Upper lobe of left lung (tissue), 6 donors: Measurements from ENCODE around the gene STK11IP. TPM values are rescaled to one million over a fixed set of nuclear protein-coding genes. Genes with fewer than 3 reads are reported as not detected.
A peak's percentile ranks its signal among the peaks of the same experiment; 100 is the strongest.

Source experiments
- ATAC-seq, 2 donors: fragments of 200-7000 bp; cut with Tn5 transposase; one replicate each; pipeline ENCODE4 v1.9.1; 2022; ENCODE audit warnings: mild to moderate bottlenecking in 2 of 2, moderate library complexity in 2 of 2; ENCODE audit not compliant: low FRiP score in 2 of 2
- DNase-seq, 2 donors: peaks; one replicate each; pipeline ENCODE4 v3.0.0-alpha.2; 2019 to 2020
- H3K27ac ChIP-seq, 4 donors: fragments of 200-600 bp; sonication (generic); one replicate each; pipeline ENCODE4 v1.5.1; 2016 to 2019
- H3K27me3 ChIP-seq, 4 donors: fragments of 200-600 bp; sonication (generic); one replicate each; pipeline ENCODE4 v1.5.1; 2017 to 2019
- H3K36me3 ChIP-seq, 4 donors: fragments of 200-600 bp; sonication (generic); one replicate each; pipeline ENCODE4 v1.5.1; 2016 to 2019
- H3K4me1 ChIP-seq, 4 donors: fragments of 200-600 bp; sonication (generic); one replicate each; pipeline ENCODE4 v1.5.1; 2018 to 2019
- H3K4me3 ChIP-seq, 4 donors: fragments of 200-600 bp; sonication (generic); one replicate each; pipeline ENCODE4 v1.5.1; 2017 to 2019; ENCODE audit warnings: mild to moderate bottlenecking in 2 of 4, moderate library complexity in 1 of 4
- H3K9me3 ChIP-seq, 4 donors: fragments of 200-600 bp; sonication (generic); one replicate each; pipeline ENCODE4 v1.5.1; 2018 to 2019
- EP300 ChIP-seq, 4 donors: sonication (generic); formaldehyde crosslinking; IDR thresholded peaks; one replicate each; pipeline ENCODE4 v1.5.1; 2017; ENCODE audit warnings: antibody characterized with exemption in 4 of 4, control low read depth in 2 of 4
- POLR2A ChIP-seq, 4 donors: fragments of 450-650 bp; IDR thresholded peaks; one replicate each; pipeline ENCODE4 v1.5.1; 2016 to 2017; ENCODE audit warnings: antibody characterized with exemption in 4 of 4, mild to moderate bottlenecking in 2 of 4
- POLR2AphosphoS5 ChIP-seq, 2 donors: sonication (generic); formaldehyde crosslinking; IDR thresholded peaks; one replicate each; pipeline ENCODE4 v1.5.1; 2017; ENCODE audit warnings: antibody characterized with exemption in 2 of 2
- WGBS, 2 donors: methylation state at CpG; one replicate each; pipeline ENCODE4 v1.1.5; 2017 to 2018; 5-methylcytosine and 5-hydroxymethylcytosine counted together
- total RNA-seq, 6 donors: library from RNA; depleted of rRNA in 4 of 6; stranded (reverse); fragments of >200 nt in 4 of 6; gene quantifications; one replicate each; pipeline versions ENCODE4 v1.1.0 to v1.2.1, GENCODE V29; 2016 to 2021
- TF ChIP-seq, protein P1 (sequence below), 6 experiments: fragments of 450-650 bp in 4 of 6; fragments of 200-600 bp in 2 of 6; sonication (generic) in 2 of 6; IDR thresholded peaks; one replicate each; pipeline ENCODE4 v1.5.1; 2016 to 2019; ENCODE audit warnings: antibody characterized with exemption in 6 of 6
- donor health status: DM: no; HTN: no; CAD: no; lungs with moderate emphysema.
- donor health status: DM: no; HTN: yes; CAD: no; lungs with severe emphysema.

STK11IP gene
- total RNA-seq, 6 donors from 2014 or later, result 16.0 to 77.5 (median 35.6) TPM

DNA sequence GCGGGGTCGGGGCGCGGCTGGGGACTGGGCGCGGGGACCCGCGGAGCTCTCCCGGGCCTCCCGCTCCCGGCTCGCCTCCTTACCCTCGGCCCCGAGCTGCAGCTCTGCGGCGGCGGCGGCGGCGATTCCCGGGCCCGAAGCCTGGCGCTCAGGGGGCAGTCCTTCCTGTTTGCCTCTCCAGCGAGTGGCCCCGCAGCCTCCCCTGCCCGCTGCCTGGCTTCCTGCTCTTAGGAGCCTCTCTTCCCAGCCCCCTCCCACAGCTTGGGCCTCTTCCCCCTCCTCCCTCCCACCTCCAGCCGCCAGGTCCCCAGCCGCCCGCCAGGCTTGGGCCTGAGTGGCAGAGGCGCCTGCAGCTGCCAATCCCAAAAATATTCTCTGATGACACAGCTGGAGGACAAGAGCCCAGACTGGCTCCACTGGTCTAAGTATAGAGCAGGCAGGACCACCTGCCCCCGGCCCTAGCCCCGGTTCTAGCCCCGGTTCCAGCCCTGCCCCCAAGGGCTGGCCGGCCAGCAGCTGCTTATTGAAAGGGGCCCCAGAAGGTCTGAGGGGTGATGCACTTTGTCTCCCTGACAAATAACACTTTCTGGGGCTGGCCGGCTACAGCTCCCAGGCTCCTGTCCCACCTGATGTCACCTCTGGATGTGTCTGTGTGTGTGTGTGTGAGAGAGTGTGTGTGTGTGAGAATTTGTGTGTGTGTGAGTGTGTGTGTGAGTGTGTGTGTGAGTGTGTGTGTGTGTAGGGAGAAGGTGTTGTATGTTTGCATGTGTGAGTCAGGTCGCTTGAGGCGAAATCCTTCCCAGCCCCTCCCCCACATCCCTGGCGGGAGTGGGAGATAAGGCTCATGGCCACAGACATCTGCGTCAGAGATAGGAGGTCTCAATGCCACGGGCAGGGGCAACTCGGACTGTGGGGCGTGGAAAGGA, 26.1 kb upstream of the STK11IP start, which contains the start of gene OBSL1:
TSS of gene OBSL1 (minus strand) at position 229 of the 926 bp plus-strand sequence. CDS start 307 bp downstream, outside the sequence.
- WGBS, 2 donors, result 15 to 18% methylated on average over 13 to 28 of the region's 42 CpGs
- Histone ChIP-seq H3K4me1 (peaks cover 0 to 24% (median 12%) of the 10 kb centered on the region in 4 donors), H3K27me3 (peaks cover 0 to 4% (median 0%) of the 10 kb centered on the region in 4 donors), H3K36me3 (no peaks in the 10 kb centered on the region), H3K27ac (peak within 1 kb of the TSS; percentile 72 to 86 (median 82)), H3K4me3 (peak within 1 kb of the TSS; percentile 67 to 83 (median 81)), H3K9me3 (no peaks in the 10 kb centered on the region)
- ATAC-seq, result peak; percentile 67 to 72
- DNase-seq, result peak; percentile 71 to 91
- TF ChIP-seq POLR2A (IDR thresholded peaks at IDR 0.05), result peak in 1 of 4 donors; percentile 32
- no peak for TF ChIP-seq POLR2AphosphoS5 (IDR thresholded peaks at IDR 0.05)

DNA sequence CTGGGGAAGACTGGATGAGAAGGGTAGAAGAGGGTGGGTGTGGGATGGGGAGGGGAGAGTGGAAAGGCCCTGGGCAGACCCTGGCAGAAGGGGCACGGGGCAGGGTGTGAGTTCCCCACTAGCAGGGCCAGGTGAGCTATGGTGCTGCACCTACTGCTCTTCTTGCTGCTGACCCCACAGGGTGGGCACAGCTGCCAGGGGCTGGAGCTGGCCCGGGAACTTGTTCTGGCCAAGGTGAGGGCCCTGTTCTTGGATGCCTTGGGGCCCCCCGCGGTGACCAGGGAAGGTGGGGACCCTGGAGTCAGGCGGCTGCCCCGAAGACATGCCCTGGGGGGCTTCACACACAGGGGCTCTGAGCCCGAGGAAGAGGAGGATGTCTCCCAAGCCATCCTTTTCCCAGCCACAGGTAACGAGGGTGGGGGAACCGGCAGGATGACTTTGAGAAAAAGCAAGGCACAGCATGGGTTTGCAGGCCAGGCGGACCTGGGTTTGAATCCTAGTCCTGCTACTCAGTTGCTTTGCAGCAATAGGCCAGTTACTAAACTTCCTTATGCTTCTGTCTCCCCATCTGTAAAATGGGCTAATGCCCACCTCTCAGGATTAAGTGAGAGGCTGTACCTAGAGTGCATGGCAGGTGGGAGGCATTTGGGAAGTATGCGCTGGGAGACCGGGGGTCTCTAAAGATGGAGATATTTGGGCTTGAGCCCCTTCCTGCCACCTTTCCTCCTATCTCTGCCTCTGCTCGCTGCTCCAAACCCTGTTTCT, 25.2 kb upstream of the STK11IP start, which contains the start of gene INHA:
TSS of gene INHA (plus strand) at position 74 of the 765 bp plus-strand sequence. CDS start at position 139, 65 bp downstream.
- 85 to 88% methylated on average over 8 to 13 of the region's 13 CpGs for WGBS, 2 donors
- Histone ChIP-seq H3K27ac (peak within 1 kb of the TSS; percentile 72 to 86 (median 82)), H3K9me3 (no peaks in the 10 kb centered on the region), H3K27me3 (peaks cover 0 to 4% (median 0%) of the 10 kb centered on the region in 4 donors), H3K4me1 (peaks cover 0 to 24% (median 12%) of the 10 kb centered on the region in 4 donors), H3K4me3 (peak within 1 kb of the TSS; percentile 67 to 83 (median 81)), H3K36me3 (no peaks in the 10 kb centered on the region)
- ATAC-seq, result no peak
- TF ChIP-seq EP300 (IDR thresholded peaks at IDR 0.05) (no peak), POLR2AphosphoS5 (IDR thresholded peaks at IDR 0.05) (no peak), POLR2A (IDR thresholded peaks at IDR 0.05) (no peak)
- TF ChIP-seq, protein P1, sequence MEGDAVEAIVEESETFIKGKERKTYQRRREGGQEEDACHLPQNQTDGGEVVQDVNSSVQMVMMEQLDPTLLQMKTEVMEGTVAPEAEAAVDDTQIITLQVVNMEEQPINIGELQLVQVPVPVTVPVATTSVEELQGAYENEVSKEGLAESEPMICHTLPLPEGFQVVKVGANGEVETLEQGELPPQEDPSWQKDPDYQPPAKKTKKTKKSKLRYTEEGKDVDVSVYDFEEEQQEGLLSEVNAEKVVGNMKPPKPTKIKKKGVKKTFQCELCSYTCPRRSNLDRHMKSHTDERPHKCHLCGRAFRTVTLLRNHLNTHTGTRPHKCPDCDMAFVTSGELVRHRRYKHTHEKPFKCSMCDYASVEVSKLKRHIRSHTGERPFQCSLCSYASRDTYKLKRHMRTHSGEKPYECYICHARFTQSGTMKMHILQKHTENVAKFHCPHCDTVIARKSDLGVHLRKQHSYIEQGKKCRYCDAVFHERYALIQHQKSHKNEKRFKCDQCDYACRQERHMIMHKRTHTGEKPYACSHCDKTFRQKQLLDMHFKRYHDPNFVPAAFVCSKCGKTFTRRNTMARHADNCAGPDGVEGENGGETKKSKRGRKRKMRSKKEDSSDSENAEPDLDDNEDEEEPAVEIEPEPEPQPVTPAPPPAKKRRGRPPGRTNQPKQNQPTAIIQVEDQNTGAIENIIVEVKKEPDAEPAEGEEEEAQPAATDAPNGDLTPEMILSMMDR (IDR thresholded peaks at IDR 0.05), result no peak
- peak in 1 of 2 donors; percentile 47 for DNase-seq

DNA sequence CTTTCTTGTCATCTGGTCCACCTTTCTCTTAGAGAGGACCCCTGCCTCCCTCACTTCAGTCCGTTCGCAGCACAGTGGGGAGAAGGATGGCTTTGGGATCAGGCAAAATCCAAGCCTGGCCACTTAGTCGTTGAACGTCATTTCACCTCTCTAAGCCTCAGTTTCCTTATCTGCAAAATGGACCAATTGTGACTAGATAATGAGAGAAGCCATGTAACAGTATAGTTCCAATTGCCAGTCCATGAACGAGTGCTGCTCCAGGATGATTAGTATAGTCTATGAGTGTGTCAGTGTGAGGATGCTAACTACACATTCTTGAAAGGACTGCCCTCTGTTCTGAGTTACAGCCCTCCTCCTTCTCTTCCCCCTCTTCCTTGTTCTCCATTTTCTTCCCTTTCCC, 24.5 kb upstream of the STK11IP start:
- H3K36me3 ChIP-seq, result no peaks in the 10 kb centered on the region

DNA sequence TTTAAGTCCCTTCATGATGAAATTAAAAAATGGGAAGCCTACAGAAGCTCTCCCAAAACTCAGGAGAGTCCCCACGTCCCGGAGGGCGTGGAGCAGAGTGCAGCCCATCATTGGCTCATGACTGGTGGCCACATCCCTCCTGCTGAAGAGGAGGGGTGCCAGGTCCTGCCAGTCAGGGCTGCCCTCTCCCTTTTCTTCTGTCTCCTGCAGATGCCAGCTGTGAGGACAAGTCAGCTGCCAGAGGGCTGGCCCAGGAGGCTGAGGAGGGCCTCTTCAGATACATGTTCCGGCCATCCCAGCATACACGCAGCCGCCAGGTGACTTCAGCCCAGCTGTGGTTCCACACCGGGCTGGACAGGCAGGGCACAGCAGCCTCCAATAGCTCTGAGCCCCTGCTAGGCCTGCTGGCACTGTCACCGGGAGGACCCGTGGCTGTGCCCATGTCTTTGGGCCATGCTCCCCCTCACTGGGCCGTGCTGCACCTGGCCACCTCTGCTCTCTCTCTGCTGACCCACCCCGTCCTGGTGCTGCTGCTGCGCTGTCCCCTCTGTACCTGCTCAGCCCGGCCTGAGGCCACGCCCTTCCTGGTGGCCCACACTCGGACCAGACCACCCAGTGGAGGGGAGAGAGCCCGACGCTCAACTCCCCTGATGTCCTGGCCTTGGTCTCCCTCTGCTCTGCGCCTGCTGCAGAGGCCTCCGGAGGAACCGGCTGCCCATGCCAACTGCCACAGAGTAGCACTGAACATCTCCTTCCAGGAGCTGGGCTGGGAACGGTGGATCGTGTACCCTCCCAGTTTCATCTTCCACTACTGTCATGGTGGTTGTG, 23.0 kb upstream of the STK11IP start:
- ATAC-seq (no peak), DNase-seq (peak in 1 of 2 donors; percentile 63)
- Histone ChIP-seq H3K9me3 (no peaks in the 10 kb centered on the region), H3K36me3 (no peaks in the 10 kb centered on the region), H3K4me3 (no peak overlapping the region), H3K27ac (no peak overlapping the region), H3K27me3 (peaks cover 0 to 4% (median 0%) of the 10 kb centered on the region in 4 donors), H3K4me1 (peaks cover 0 to 28% (median 11%) of the 10 kb centered on the region in 4 donors)
- WGBS, 2 donors, result 73 to 84% methylated on average over 3 to 20 of the region's 22 CpGs
- TF ChIP-seq EP300 (IDR thresholded peaks at IDR 0.05), result no peak
- TF ChIP-seq POLR2AphosphoS5 (IDR thresholded peaks at IDR 0.05), result no peak

More for the DNA sequence above, 24.5 kb upstream of the STK11IP start:
- no peak overlapping the region for H3K4me3 ChIP-seq
- DNase-seq (no peak), ATAC-seq (no peak)
- peaks cover 0 to 24% (median 12%) of the 10 kb centered on the region in 4 donors for H3K4me1 ChIP-seq
- no peak overlapping the region for H3K27ac ChIP-seq
- H3K27me3 ChIP-seq, result peaks cover 0 to 4% (median 0%) of the 10 kb centered on the region in 4 donors
- TF ChIP-seq, protein P1 (IDR thresholded peaks at IDR 0.05), result no peak
- TF ChIP-seq EP300 (IDR thresholded peaks at IDR 0.05) (no peak), POLR2AphosphoS5 (IDR thresholded peaks at IDR 0.05) (no peak), POLR2A (IDR thresholded peaks at IDR 0.05) (no peak)
- H3K9me3 ChIP-seq, result no peaks in the 10 kb centered on the region
- 83 to 84% methylated on average over 5 of the region's 5 CpGs for WGBS, 2 donors
